Naive thymus-derived CD8-positive, alpha-beta T cell (primary cell): ENCODE data around the gene SIKE1. TPM values are rescaled to one million over a fixed set of nuclear protein-coding genes. Genes with fewer than 3 reads are reported as not detected.
"Not testable (repeated sequence)": the region's sequence is repeated elsewhere in the genome, so short reads cannot be mapped to it uniquely, and the experiment has no call there.

Experiments
- ATAC-seq, 2 donors: fragments of 150-1000 bp; cut with Tn5 transposase in 1 of 2; sonication (Bioruptor Pico), chemical (Tn5 transposase) in 1 of 2; 1 replicate in 1 of 2; 2 replicates in 1 of 2; pipeline ENCODE4 v1.10.0; 2021; ENCODE audit warnings: mild to moderate bottlenecking in 2 of 2, moderate library complexity in 2 of 2
- POLR2A ChIA-PET: fragments of 350-600 bp; sonication (Branson Sonifier 250); formaldehyde crosslinking; loops from one replicate; lab custom pipeline; 2021; ENCODE audit warnings: antibody characterized with exemption; lab: Charles Lee
- DNase-seq, 10 donors: peaks; one replicate each; pipeline versions ENCODE4 v3.0.0 to v3.0.0-alpha.2; 2020 to 2022
- H3K27ac Mint-ChIP-seq, 10 donors: one replicate each; pipeline ENCODE4 v1.8.0; 2020 to 2022; ENCODE audit warnings: mild to moderate bottlenecking in 10 of 10, mixed read lengths in 10 of 10, moderate library complexity in 4 of 10, inconsistent platforms in 1 of 10
- H3K27me3 Mint-ChIP-seq, 5 donors: one replicate each; pipeline ENCODE4 v1.8.0; 2021 to 2022; ENCODE audit warnings: mixed read lengths in 5 of 5
- H3K36me3 Mint-ChIP-seq, 3 donors: one replicate each; pipeline ENCODE4 v1.8.0; 2020 to 2022; ENCODE audit warnings: mixed read lengths in 3 of 3, mild to moderate bottlenecking in 2 of 3, inconsistent platforms in 1 of 3
- H3K4me1 Mint-ChIP-seq, 4 donors: one replicate each; pipeline ENCODE4 v1.8.0; 2021 to 2022; ENCODE audit warnings: mixed read lengths in 4 of 4
- H3K4me3 Mint-ChIP-seq, 10 donors: one replicate each; pipeline ENCODE4 v1.8.0; 2020 to 2022; ENCODE audit warnings: mild to moderate bottlenecking in 10 of 10, mixed read lengths in 10 of 10, moderate library complexity in 6 of 10, inconsistent platforms in 1 of 10
- H3K9me3 Mint-ChIP-seq, 9 donors: one replicate each; pipeline ENCODE4 v1.8.0; 2020 to 2022; ENCODE audit warnings: mixed read lengths in 9 of 9, mild to moderate bottlenecking in 3 of 9, inconsistent platforms in 1 of 9, moderate library complexity in 1 of 9
- polyA plus RNA-seq, 3 donors: library from polyadenylated mRNA; unstranded; fragments of 300-500 nt; fragmentation: Illumina TruSeq; gene quantifications; one replicate each; pipeline ENCODE4 v1.2.3, GENCODE V29; 2021
- total RNA-seq, 8 experiments: library from RNA in 2 of 8; stranded (reverse) in 2 of 8; gene quantifications; one replicate each; pipeline ENCODE4 v1.2.3 and lab custom pipeline; 2021 to 2026

The SIKE1 gene
- total and polyA plus RNA-seq, 5 experiments from 2014 or later, result 28.9 to 64.3 (median 31.0) TPM

DNA sequence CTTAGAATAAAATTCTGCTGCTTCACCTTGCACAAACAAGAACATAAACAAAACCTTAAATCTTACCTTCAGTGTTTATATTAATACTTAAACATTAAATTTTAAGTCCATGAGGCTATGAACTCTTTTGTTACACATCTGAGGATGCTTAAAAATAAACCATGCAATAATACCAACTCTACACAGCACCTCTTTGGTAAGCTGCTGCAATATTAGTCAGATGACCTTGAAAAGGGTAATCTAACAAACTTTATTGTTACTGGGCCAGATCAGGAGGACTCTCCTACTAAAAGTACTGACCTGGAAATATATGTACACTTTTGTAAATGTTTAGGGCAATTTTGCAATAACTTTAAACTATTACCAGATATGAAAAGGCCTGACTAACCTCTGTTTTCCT, 763 bp downstream of the SIKE1 start:
- POLR2A ChIA-PET, result interaction anchor here (0.6 to 3.4 kb wide), 7 partner anchors 10 to 345 kb away, joined by 3 to 20 read pairs (median 4); partner anchors contain the start of genes BCAS2, CSDE1 and NRAS
- H3K27ac Mint-ChIP-seq, result peak overlapping the region; percentile 98 to 100 (median 99)
- H3K4me3 Mint-ChIP-seq, result peak overlapping the region; percentile 97 to 100 (median 100)
- no peaks in the 10 kb centered on the region for H3K9me3 Mint-ChIP-seq
- peaks cover 9 to 35% (median 26%) of the 10 kb centered on the region in 4 donors for H3K4me1 Mint-ChIP-seq
- peaks cover 5 to 45% (median 10%) of the 10 kb centered on the region in 3 donors for H3K36me3 Mint-ChIP-seq
- H3K27me3 Mint-ChIP-seq, result peaks cover 0 to 2% (median 0%) of the 10 kb centered on the region in 5 donors
- ATAC-seq (no peak), DNase-seq (no peak)

DNA sequence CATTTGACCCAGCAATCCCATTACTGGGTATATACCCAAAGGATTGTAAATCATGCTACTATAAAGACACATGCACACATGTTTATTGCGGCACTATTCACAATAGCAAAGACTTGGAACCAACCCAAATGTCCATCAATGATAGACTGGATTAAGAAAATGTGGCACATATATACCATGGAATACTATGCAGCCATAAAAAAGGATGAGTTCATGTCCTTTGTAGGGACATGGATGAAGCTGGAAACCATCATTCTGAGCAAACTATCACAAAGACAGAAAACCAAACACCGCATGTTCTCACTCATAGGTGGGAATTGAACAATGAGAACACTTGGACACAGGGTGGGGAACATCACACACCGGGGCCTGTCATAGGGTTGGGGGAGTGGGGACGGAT, 3.8 kb downstream of the SIKE1 start:
- ATAC-seq, H3K9me3 Mint-ChIP-seq, DNase-seq, H3K27me3 Mint-ChIP-seq, H3K27ac Mint-ChIP-seq, H3K4me3 Mint-ChIP-seq: not testable (repeated sequence)
- H3K4me1 Mint-ChIP-seq, result peaks cover 9 to 35% (median 26%) of the 10 kb centered on the region in 4 donors
- POLR2A ChIA-PET, result interaction anchor here (1.2 kb wide), 1 partner anchor 266 kb away, joined by 3 read pairs; the partner anchor contains the start of gene TRIM33
- H3K36me3 Mint-ChIP-seq, result peaks cover 5 to 70% (median 17%) of the 10 kb centered on the region in 3 donors

GRCh38 chr1:114771992-114772391, 8.5 kb downstream of the SIKE1 start:
- POLR2A ChIA-PET, result no interaction called here
- no peak overlapping the region for H3K27ac Mint-ChIP-seq
- peaks cover 0 to 81% (median 14%) of the 10 kb centered on the region in 3 donors for H3K36me3 Mint-ChIP-seq

GRCh38 chr1:114770989-114771388, 9.5 kb downstream of the SIKE1 start:
- H3K4me3 Mint-ChIP-seq, result no peak overlapping the region
- H3K36me3 Mint-ChIP-seq, result peaks cover 0 to 72% (median 9%) of the 10 kb centered on the region in 3 donors
- POLR2A ChIA-PET, result no interaction called here

More at GRCh38 chr1:114771992-114772391, 8.5 kb downstream of the SIKE1 start:
- Mint-ChIP-seq H3K4me3 (no peak overlapping the region), H3K27me3 (no peaks in the 10 kb centered on the region), H3K9me3 (no peaks in the 10 kb centered on the region), H3K4me1 (peaks cover 0 to 3% (median 0%) of the 10 kb centered on the region in 4 donors)
- no peak for ATAC-seq
- no peak for DNase-seq

DNA sequence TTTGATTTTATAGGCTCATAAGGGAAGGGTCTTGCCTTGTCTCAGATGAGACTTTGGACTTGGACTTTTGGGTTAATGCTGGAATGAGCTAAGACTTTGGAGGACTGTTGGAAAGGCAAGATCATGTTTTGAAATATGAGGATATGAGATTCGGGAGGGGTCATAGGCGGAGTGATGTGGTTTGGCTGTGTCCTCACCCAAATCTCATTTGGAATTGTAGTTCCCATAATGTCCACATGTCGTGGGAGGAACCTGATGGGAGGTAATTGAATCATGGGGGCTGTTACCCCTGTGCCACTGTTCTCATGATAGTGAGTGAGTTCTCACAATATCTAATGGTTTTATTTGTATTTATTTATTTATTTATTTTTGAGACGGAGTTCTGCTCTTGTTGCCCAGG, 15.8 kb downstream of the SIKE1 start:
- peaks cover 0 to 18% (median 2%) of the 10 kb centered on the region in 3 donors for H3K36me3 Mint-ChIP-seq
- H3K27me3 Mint-ChIP-seq, result no peaks in the 10 kb centered on the region
- H3K27ac Mint-ChIP-seq, result peak overlapping the region in 1 of 10 donors; percentile 27
- H3K4me3 Mint-ChIP-seq, result no peak overlapping the region
- POLR2A ChIA-PET, result interaction anchor here (0.6 to 1.1 kb wide), 2 partner anchors 7 to 1728 kb away, joined by 3 to 6 read pairs; partner anchors contain the start of gene CSDE1
- H3K4me1 Mint-ChIP-seq, result no peaks in the 10 kb centered on the region
- no peak for ATAC-seq
- DNase-seq, result no peak
- H3K9me3 Mint-ChIP-seq, result peaks cover 0 to 6% (median 0%) of the 10 kb centered on the region in 9 donors

More at GRCh38 chr1:114770989-114771388, 9.5 kb downstream of the SIKE1 start:
- no peak overlapping the region for H3K27ac Mint-ChIP-seq
- H3K27me3 Mint-ChIP-seq, result no peaks in the 10 kb centered on the region
- peaks cover 0 to 1% (median 0%) of the 10 kb centered on the region in 4 donors for H3K4me1 Mint-ChIP-seq
- H3K9me3 Mint-ChIP-seq, result no peaks in the 10 kb centered on the region
- DNase-seq (no peak), ATAC-seq (no peak)

DNA sequence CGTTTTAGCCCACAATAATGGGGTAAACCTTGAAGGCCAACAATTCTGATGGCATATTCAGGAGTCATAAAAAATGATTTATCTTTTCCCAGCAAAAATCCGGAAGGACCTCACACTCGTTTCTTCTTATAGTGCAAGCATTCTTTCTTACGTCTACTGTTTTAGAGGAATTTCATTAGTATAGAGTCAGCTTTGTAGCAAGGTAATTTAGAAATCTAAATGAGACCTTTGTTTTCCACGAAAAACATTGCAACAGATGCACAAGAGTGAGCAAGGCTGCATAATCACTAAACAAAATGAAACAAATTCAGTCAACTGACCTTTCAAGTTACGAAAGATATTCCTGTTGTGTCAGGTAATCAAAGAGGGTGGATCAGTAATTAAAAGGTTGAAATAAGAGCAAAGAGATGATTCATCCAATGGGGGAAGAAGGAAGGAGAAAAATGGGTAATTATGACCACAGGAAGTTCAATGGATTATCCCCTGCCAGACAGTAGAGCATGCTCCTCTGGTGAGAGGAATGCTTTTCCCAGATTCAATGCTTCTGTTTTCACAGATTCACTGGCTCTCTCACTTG, 22.1 kb downstream of the SIKE1 start:
- Mint-ChIP-seq H3K4me1 (peaks cover 26 to 53% (median 49%) of the 10 kb centered on the region in 4 donors), H3K4me3 (peak overlapping the region; percentile 98 to 100 (median 99)), H3K27ac (peak overlapping the region; percentile 99 to 100 (median 100)), H3K36me3 (peaks cover 0 to 12% (median 2%) of the 10 kb centered on the region in 3 donors), H3K27me3 (peaks cover 0 to 1% (median 0%) of the 10 kb centered on the region in 5 donors), H3K9me3 (peaks cover 0 to 12% (median 0%) of the 10 kb centered on the region in 9 donors)
- ATAC-seq (no peak), DNase-seq (no peak)
- POLR2A ChIA-PET, result interaction anchor here (0.9 to 2.1 kb wide), 9 partner anchors 16 to 248 kb away, joined by 3 to 20 read pairs (median 5); partner anchors contain the start of genes BCAS2, DENND2C, NRAS and SIKE1

- POLR2A ChIA-PET, result interaction anchor here (0.7 to 2.1 kb wide), 14 partner anchors 8 to 306 kb away, joined by 3 to 20 read pairs (median 4); partner anchors contain the start of genes BCAS2, DENND2C, NRAS and SIKE1
- ATAC-seq (peak; percentile 84 to 85), DNase-seq (peak; percentile 88 to 99 (median 97))
- Mint-ChIP-seq H3K27me3 (peaks cover 0 to 1% (median 0%) of the 10 kb centered on the region in 5 donors), H3K9me3 (peaks cover 0 to 8% (median 0%) of the 10 kb centered on the region in 9 donors), H3K27ac (peak within 1 kb of the TSS; percentile 99 to 100 (median 100)), H3K4me3 (peak within 1 kb of the TSS; percentile 98 to 100 (median 99)), H3K4me1 (peaks cover 27 to 60% (median 54%) of the 10 kb centered on the region in 4 donors), H3K36me3 (peaks cover 0 to 12% (median 2%) of the 10 kb centered on the region in 3 donors)
These were observed 22.8 kb downstream of the SIKE1 start, which contains the start of gene CSDE1 for GRCh38 chr1:114757455-114758255. Gene CSDE1 (minus strand): TSS chr1:114757984. CDS start chr1:114739890, 18,094 bp downstream.

- peak in 2 of 10 donors; percentile 8 to 10 for DNase-seq
- Mint-ChIP-seq H3K27me3 (peaks cover 0 to 1% (median 0%) of the 10 kb centered on the region in 5 donors), H3K4me3 (peak overlapping the region; percentile 98 to 100 (median 99)), H3K36me3 (peaks cover 0 to 16% (median 2%) of the 10 kb centered on the region in 3 donors), H3K27ac (peak overlapping the region; percentile 99 to 100 (median 100)), H3K4me1 (peaks cover 34 to 66% (median 61%) of the 10 kb centered on the region in 4 donors), H3K9me3 (peaks cover 0 to 8% (median 0%) of the 10 kb centered on the region in 9 donors)
- ATAC-seq, result no peak
- POLR2A ChIA-PET, result interaction anchor here (0.7 to 2.1 kb wide), 15 partner anchors 8 to 306 kb away, joined by 3 to 20 read pairs (median 4); partner anchors contain the start of genes BCAS2, DENND2C, NRAS and SIKE1
These were observed 23.5 kb downstream of the SIKE1 start for GRCh38 chr1:114756949-114757454.

DNA sequence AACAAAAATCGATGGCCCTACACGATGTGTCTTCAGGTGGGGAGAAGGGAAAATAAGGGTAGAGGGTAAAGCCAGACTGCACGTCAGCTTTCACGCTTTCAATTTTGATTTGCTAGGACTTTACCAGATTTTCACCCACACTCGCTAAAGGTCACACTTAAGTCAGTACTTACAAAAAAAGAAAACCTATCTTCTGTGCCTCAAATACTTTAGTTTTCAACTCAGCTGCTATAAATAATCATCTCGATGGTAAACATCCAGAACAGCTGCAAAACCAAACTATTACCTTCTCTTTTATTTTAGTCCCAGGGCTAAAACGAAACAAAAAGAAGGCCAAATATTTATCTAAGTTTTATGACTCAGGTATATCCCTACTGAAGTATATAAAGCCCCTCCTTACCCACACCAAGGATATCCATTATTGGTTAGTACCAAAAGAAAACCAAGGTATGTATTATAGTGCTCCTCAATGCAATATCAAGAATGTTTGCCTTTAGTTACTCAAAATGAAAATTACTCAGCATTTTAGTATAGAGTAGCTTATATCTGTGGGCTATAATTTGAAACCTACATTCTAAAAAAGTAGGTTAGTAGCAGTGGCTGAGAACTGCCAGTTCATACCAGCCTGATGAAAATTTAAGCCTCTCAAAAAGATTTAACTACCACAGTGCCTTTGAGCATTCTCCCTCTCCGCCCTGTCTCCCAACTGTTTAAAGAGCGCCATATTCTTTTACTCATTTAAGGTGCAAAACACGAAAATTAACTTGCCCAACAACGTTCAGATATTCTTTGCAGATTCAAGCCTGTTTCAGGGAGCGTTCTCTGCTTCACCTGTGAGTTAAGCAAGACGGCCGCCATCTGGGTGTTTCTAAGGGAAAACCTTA, 24.2 kb downstream of the SIKE1 start:
- POLR2A ChIA-PET, result interaction anchor here (0.6 to 2.1 kb wide), 6 partner anchors 12 to 175 kb away, joined by 3 to 20 read pairs (median 5); partner anchors contain the start of genes BCAS2, NRAS and SIKE1
- Mint-ChIP-seq H3K4me3 (peak overlapping the region; percentile 98 to 100 (median 99)), H3K27me3 (peaks cover 0 to 1% (median 0%) of the 10 kb centered on the region in 5 donors), H3K9me3 (peaks cover 0 to 8% (median 0%) of the 10 kb centered on the region in 9 donors), H3K36me3 (peaks cover 0 to 16% (median 2%) of the 10 kb centered on the region in 3 donors), H3K27ac (peak overlapping the region; percentile 99 to 100 (median 100)), H3K4me1 (peaks cover 41 to 74% (median 68%) of the 10 kb centered on the region in 4 donors)
- ATAC-seq (no peak), DNase-seq (peak in 1 of 10 donors; percentile 27)

DNA sequence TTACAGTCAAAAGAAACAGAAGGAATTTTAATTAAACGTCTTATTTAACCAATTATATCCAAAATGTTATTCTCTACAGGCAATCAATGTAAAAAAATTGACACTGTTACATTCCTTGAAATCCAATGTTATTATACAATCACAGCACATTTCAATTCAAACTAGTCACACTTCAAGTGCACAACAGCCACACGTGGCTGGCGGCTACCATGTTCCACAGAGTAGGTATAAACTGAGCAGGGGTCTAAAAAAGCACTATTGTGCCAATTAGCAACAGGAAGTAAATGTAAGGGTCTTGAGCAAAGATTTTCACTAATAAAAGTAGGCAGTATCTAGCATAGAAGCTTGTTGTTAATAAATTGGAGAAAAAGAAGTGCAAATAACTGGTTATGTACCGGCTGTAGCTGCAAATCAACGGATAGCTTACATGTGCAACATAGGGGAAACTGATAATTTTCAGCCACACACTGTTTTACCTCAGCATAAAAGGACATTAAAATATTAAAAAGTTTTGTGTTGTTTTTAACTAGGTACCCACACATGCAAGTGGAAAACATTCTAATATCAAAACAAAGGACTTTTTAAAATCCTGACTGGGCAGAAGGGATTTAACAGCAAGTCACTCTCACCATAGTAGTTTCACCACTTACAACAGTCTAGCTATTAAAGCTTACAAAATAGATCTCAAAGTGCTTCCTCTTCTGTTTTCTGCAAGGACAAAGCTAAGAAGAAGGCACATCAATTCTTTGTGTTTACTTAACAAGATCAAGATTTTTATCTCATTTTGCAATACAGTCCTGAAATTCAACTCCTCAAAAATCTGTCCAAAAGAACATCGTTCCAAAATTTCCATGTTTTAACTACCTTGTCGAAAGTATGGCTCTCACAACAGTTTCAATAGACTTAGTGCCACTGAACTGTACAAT, 25.2 kb downstream of the SIKE1 start:
- POLR2A ChIA-PET, result interaction anchor here (0.6 to 1.2 kb wide), 3 partner anchors 10 to 39 kb away, joined by 3 read pairs; no protein-coding TSS in a partner anchor
- peaks cover 0 to 23% (median 2%) of the 10 kb centered on the region in 3 donors for H3K36me3 Mint-ChIP-seq
- peak overlapping the region; percentile 98 to 100 (median 99) for H3K4me3 Mint-ChIP-seq
- H3K27ac Mint-ChIP-seq, result peak overlapping the region; percentile 99 to 100 (median 100)
- peaks cover 0 to 1% (median 0%) of the 10 kb centered on the region in 5 donors for H3K27me3 Mint-ChIP-seq
- peaks cover 0 to 8% (median 0%) of the 10 kb centered on the region in 9 donors for H3K9me3 Mint-ChIP-seq
- ATAC-seq (no peak), DNase-seq (no peak)
- H3K4me1 Mint-ChIP-seq, result peaks cover 47 to 84% (median 78%) of the 10 kb centered on the region in 4 donors
